Activated CD8-positive, alpha-beta memory T cell treated with anti-CD3 and anti-CD28 coated beads, Interleukin-2, amount 50 U/mL, for 1 hour (primary cell): ENCODE data around the gene CLSTN2.

Source experiments
- DNase-seq: peaks from one replicate; pipeline ENCODE4 v3.0.0-alpha.2; 2020; ENCODE audit errors: extremely low read depth

CLSTN2 gene

DNA sequence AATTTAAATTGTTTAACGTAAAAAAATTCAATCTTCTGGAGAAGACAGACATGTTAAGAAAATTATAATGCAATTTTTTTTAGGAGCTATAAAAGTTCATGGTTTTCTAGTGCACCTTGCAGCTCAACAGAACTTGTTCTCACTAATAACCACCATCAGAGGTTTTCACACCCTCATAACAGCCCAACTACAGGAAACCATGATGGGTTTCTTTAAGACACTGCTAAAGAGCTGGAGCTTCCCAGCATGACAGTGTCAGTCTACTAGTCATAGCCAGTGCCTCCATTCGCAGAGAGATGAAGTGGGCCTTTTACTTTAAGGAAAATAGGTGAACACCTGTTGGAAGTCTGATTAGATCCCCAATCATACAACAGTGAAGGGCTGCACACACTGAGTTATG lies 518.8 kb downstream of the CLSTN2 start:
- no peak for DNase-seq

DNA sequence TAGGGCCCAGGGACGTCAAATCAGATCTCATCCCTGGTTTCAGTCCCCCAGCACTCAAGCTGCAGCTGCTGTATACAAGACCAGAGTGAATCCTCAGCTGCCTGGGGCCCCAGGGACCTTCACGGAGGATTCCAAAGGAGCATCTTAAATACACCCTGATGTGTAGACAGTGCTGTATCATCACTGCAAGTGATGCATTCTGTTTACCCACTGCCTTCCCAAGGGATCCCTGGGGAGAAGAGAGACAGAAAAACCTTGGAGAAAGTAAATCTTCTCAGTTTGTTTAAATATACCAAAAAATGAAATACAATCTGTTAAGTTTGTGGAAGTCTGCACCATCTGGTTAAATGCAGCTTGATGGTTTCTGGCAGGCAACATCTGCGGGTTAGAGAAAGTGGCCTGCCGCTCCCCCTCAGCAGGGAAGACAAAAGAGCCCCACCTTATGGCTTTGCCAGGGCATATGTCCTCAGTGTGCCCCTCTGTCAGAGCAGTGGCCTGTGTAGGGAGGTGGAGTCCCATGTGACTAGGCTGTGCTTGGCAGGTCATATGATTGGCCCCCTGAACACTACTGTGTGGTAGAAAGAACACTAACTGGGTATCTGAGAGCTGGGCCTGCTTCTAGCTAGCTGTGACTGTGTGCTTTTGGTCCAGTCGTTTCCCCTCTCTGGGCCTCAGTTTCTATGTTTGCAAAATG lies 520.7 kb downstream of the CLSTN2 start:
- DNase-seq: no peak

GRCh38 chr3:140456974-140457373 lies 522.0 kb downstream of the CLSTN2 start:
- no peak for DNase-seq

GRCh38 chr3:140459462-140459861 lies 524.5 kb downstream of the CLSTN2 start:
- no peak for DNase-seq

GRCh38 chr3:140461250-140461649 lies 526.3 kb downstream of the CLSTN2 start:
- no peak for DNase-seq

- no peak for DNase-seq
These were observed 528.4 kb downstream of the CLSTN2 start for GRCh38 chr3:140463355-140463754.

DNA sequence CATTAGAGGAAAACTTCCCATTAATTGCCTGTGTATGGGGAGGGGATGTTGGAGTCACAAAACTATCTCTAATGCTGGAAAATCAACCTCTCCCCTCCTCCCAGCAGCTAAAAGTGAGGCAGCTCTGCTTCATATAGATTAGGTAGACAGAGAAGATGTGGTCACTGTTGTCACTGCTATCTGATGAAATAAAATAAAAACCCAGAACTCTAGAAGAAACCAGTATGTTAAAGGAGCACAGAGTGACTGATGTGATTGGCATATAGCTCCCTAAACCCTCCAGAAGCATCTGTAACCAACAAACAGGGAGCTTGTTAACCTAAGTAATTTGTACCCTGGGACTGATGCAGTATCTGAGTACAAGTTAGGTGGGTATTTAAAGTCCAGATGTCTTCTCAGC lies 531.0 kb downstream of the CLSTN2 start:
- DNase-seq: no peak

DNA sequence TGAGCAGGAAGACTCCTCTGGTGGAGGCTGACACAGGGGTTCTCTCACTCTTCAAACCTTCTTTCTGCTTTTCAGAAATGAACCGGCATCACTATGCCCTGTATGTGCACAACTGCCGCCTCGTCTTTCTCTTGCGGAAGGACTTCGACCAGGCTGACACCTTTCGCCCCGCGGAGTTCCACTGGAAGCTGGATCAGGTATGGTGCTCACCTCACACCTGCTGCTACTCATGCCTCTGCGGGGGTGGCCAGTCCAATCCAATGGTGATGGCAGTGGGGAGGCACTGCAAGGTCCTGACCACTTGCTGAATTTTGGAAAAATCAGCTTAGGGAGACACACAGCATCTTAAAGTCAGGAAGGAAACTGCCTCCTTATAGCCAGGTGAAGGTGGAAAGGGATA lies 531.5 kb downstream of the CLSTN2 start:
- no peak for DNase-seq

DNA sequence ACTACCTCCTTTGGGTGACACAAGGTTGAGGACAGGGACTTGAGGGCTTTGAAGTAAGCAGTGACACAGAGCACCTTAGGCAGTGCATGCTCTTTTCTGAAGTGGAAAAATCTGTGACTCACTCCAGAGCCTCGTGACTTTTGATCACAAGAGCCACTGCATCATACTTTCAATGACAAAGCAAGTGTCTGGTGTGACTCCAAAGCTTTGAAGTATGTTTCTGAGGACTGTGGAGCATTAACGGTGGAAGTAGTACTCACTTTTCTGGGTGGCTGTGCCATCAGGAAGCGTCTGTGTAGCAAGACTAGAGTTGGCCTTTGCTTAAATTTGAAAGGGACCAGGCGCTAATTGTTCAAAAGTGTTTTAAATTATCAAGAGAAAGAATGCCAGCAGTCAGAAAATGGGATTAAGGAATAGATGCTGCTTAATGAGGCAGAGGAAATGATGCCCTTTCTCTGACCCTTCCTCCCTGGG lies 532.2 kb downstream of the CLSTN2 start:
- DNase-seq: no peak

DNA sequence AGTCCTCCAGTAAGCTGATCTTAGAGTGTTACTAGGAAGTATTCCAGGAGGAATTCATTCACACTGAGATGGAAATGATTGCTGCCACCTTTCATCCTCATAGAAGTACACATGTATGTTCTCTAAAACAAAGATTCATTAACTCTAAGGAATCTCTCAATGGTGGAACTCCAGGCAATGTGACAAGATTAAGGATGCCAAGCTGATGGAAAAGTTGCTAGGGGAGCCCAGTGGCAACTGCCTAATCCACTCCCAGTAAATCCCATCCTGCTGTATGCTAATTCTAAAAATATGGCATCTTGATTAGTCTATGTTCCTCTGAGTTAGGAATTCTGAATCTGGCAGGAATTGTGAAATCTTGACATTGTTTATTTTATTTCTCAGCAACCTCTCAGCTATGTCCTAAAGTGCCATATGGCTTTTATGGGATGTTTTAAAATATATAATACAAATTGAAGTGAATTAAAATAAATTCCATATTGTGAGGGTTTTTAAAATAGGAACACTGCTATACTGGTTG lies 532.9 kb downstream of the CLSTN2 start:
- DNase-seq: no peak

GRCh38 chr3:140468407-140468806 lies 533.4 kb downstream of the CLSTN2 start:
- DNase-seq: no peak

DNA sequence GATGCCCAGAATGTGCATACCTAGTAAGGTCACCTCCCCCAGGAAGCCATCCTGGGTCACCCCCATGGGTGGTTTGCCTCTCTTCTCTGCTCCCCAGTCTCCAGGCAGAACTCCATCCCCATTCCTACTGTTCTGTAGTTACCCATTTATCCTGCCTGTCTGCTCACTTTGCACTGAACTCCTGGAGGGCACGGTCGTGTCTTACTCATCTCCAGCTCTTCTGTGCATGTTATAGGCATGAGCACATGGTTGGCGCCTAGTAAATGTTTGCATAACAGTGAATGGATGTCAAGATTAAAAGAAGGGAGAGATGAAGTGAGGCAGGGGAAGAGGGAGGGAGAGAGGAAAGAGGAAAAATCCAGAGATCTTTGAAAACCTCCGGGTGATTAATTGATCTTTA lies 534.5 kb downstream of the CLSTN2 start:
- DNase-seq: no peak

DNA sequence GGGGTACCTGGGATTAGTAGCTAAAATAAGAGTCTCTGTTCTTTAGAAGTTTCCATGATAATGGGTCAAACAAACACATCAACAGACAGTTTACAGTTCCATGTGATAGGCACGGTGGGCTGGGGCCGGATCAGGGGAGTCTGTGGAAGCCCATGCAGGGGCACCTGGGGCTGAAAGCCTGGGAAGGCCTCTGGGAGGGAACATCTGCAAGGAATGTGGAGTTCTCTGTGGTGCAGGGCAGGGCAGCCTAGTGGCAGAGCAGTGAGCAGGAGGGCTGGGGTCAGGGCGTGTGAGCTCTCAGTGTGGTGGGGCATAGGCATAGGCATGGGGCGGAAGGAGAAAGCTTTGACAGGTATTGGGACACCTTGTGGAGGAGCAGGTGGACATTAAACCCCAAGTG lies 535.2 kb downstream of the CLSTN2 start:
- DNase-seq: no peak

GRCh38 chr3:140470962-140471361 lies 536.0 kb downstream of the CLSTN2 start:
- no peak for DNase-seq

DNA sequence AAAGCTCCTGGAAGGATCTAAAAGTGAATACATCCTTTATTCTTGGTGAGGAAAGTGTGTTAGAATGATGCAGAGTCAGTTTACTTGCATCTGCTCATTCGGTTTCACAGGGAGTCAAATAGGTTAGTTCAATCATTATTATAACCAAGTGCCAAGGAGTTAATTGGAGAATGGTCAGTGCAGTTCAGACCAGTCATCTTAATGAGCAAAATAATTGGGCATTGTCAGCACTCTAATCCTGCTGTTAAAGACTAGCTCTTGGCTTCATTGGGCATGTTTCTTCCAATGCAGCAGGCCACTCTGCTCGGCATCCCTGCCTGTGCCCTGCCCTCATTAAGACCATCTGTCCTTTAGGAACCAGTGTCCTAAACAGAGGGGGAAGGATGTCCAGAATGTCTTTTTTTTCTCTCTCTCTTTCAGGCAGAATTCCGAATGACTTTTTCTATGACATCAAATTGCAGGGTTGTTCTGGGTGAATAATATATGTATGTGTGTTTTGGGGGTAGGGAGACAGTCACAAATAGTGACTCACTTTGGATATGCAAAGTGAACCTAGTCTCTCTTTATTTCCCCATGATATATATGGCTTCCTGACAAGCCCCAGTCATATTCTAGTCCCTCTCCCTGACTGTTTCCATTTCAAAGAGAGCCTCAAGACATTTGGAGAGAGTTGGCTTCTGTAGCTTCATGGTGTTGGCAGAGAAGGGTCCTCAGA lies 537.5 kb downstream of the CLSTN2 start:
- no peak for DNase-seq

- no peak for DNase-seq
These were observed 552.6 kb downstream of the CLSTN2 start for GRCh38 chr3:140487566-140487965.

DNA sequence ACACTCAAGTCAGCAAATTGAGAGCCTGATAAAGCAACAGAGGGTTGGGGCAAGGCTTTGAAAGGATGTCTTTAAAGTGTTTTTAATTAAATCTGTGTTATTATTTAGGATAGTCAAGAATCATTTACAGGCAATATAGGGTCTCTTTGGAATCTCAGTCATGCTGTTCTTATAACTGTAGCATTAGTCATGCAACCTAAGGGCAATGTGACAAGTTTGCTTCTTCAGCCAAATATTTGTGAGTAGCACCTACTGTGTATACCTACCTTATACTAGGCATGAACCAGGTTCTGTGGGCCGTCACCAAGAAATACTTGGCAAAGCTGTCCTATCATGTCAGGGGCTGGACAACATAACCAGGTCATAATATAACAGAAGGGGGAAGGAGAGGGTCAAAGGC lies 558.3 kb downstream of the CLSTN2 start:
- DNase-seq: no peak

- no peak for DNase-seq
These were observed 560.0 kb downstream of the CLSTN2 start for GRCh38 chr3:140494970-140495369.

GRCh38 chr3:140497331-140497730 lies 562.3 kb downstream of the CLSTN2 start:
- DNase-seq: no peak

GRCh38 chr3:140499114-140499757 lies 564.3 kb downstream of the CLSTN2 start:
- DNase-seq: no peak

DNA sequence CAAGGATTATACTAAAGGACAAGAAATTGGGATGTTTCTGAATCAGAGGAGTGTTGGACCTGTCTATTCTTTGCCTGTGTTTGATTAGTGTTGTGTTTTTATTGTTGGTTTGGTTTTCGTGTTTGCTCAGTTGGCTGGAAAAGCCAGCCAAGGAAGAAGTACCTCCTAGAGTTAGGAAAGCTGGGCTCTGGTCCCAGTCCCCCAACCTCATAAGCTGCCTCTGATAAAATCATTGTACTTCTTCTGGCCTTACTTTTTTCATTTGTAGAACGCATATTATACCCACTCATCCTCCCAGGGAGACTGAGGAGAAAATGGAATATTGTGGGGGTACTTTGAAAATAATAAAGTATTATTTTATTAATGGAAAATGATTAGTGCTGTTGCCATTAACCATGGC lies 565.5 kb downstream of the CLSTN2 start:
- DNase-seq: no peak

- no peak for DNase-seq
These were observed 566.2 kb downstream of the CLSTN2 start for GRCh38 chr3:140501061-140501769.
